Measurements from ENCODE around the gene DYTN.

The DYTN gene

DNA sequence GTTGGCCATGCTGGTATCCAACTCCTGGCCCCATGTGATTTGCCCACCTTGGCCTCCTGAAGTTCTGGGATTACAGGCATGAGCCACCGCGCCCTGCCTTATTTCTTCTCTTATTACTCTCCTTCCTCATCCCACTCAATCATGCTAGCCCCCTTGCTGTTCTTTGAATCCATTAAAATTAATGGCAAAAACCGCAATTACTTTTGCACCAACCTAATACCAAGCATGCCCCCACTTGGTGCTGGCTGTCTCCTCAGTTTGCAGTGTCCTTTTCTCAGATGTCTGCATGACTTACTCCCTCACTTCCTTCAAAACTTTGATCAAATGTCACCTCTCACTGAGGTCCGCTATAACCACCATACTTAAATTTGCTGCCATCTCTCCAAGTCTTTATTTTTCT is 34.6 kb downstream of the DYTN start:
- TF ChIP-seq, protein P1, sequence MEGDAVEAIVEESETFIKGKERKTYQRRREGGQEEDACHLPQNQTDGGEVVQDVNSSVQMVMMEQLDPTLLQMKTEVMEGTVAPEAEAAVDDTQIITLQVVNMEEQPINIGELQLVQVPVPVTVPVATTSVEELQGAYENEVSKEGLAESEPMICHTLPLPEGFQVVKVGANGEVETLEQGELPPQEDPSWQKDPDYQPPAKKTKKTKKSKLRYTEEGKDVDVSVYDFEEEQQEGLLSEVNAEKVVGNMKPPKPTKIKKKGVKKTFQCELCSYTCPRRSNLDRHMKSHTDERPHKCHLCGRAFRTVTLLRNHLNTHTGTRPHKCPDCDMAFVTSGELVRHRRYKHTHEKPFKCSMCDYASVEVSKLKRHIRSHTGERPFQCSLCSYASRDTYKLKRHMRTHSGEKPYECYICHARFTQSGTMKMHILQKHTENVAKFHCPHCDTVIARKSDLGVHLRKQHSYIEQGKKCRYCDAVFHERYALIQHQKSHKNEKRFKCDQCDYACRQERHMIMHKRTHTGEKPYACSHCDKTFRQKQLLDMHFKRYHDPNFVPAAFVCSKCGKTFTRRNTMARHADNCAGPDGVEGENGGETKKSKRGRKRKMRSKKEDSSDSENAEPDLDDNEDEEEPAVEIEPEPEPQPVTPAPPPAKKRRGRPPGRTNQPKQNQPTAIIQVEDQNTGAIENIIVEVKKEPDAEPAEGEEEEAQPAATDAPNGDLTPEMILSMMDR (IDR thresholded peaks at IDR 0.05; ENCODE audit: low read depth, low read length, missing control alignments) = no peak
- DNase-seq (ENCODE audit: low read depth) = no peak
- H3K4me3 ChIP-seq (ENCODE audit: low read depth, low read length) = no peak overlapping the region

DNA sequence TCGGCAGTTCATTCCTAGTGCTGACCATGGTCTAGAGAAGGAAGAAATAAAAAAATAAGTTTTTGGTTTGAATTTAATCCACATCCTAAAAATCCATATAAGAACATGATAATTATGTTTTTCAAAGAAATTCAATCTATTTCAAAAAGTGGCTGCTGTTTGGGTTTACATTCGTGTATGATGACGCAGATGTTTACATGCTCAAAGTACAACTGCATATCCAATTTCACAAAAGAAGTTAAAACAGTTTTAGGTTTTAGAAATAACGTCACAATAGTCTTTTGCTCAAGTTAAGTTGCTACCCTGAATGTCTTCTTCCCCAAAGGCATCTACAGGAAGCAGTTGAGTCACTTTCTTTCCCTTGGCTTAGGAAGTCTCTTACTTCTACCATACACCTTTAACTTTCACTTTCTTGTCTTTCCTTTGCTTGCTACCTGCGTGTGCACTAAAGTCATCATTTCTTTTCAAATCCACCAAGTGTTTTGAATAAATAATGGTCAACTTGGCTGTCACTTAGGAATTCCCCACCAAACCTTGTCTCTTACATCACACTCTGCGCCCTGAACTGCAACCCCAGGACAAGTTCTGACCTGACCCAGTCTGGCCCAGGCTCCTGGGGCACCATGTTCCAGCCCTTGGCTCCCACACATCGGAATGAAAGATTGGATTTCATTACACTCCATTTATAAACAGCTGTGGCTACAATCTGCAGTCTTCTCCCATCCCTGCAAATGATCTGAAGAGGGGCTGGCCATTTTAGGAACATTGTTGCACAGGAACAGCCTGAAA is 47.5 kb downstream of the DYTN start:
- TF ChIP-seq, protein P1 (IDR thresholded peaks at IDR 0.05; ENCODE audit: low read depth, low read length, missing control alignments) = no peak
- no peak for DNase-seq (ENCODE audit: low read depth)
- H3K4me3 ChIP-seq (ENCODE audit: low read depth, low read length) = no peak overlapping the region

DNA sequence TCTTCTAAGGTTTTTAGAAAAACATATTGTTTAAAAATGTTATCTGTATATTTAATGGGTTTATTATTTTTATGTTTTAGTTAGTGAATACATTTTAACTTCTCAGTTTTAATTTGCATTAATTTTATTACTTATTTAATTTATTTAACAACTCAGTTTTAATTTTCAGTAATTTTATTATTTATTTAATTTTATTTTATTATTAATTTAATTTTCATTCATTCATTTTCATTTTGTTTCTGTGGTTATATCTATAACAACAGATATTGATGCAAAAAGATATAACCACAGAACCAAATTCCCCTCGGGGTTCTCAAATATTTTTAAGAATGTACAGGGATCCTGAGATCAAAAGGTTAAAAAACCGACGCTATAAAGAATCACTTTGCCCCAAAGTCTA is 52.9 kb downstream of the DYTN start:
- no peak for DNase-seq (ENCODE audit: low read depth)
- H3K4me3 ChIP-seq (ENCODE audit: low read depth, low read length) = no peak overlapping the region
- TF ChIP-seq, protein P1 (IDR thresholded peaks at IDR 0.05; ENCODE audit: low read depth, low read length, missing control alignments) = no peak

DNA sequence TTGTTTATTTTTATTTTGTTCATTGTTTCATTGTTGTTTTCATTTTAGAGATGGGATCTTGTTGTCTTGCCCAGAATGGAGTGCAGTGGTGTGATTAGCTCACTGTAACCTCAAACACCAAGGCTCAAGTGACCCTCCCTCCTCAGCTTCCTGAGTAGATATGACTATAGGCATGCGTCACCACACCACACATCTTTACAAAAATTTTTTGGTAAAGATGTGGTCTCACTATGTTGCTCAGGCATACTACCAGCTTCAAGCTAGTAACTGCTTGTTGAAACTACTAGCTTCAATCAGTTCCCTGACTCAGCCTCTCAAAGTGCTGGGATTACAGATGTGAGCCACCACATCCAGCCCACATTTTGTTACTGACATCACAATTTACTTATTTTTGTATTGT is 61.1 kb downstream of the DYTN start:
- DNase-seq (ENCODE audit: low read depth) = no peak

DNA sequence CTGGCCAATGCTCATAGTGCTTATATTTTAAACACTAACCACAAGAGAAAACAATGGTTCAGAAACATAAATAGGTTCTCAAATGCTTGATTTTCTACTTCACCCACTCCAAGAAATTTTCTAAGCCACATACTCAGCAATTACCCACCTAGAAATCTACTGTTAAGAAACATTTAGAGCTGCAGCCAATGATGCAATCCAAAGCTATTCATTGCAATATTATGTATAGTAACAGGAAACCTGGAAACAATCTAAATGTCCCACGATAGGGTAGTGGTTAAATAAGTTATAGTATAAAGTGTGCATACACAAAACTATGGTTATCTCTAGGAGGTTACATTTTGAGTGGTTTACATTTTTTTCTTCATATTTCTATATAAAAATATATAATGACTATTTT is 70.2 kb downstream of the DYTN start:
- TF ChIP-seq, protein P1 (IDR thresholded peaks at IDR 0.05; ENCODE audit: low read depth, low read length, missing control alignments) = no peak
- H3K4me3 ChIP-seq (ENCODE audit: low read depth, low read length) = no peak overlapping the region
- DNase-seq (ENCODE audit: low read depth) = no peak

More for the DNA sequence above, 61.1 kb downstream of the DYTN start:
- TF ChIP-seq, protein P1 (IDR thresholded peaks at IDR 0.05; ENCODE audit: low read depth, low read length, missing control alignments) = no peak
- H3K4me3 ChIP-seq (ENCODE audit: low read depth, low read length) = no peak overlapping the region

DNA sequence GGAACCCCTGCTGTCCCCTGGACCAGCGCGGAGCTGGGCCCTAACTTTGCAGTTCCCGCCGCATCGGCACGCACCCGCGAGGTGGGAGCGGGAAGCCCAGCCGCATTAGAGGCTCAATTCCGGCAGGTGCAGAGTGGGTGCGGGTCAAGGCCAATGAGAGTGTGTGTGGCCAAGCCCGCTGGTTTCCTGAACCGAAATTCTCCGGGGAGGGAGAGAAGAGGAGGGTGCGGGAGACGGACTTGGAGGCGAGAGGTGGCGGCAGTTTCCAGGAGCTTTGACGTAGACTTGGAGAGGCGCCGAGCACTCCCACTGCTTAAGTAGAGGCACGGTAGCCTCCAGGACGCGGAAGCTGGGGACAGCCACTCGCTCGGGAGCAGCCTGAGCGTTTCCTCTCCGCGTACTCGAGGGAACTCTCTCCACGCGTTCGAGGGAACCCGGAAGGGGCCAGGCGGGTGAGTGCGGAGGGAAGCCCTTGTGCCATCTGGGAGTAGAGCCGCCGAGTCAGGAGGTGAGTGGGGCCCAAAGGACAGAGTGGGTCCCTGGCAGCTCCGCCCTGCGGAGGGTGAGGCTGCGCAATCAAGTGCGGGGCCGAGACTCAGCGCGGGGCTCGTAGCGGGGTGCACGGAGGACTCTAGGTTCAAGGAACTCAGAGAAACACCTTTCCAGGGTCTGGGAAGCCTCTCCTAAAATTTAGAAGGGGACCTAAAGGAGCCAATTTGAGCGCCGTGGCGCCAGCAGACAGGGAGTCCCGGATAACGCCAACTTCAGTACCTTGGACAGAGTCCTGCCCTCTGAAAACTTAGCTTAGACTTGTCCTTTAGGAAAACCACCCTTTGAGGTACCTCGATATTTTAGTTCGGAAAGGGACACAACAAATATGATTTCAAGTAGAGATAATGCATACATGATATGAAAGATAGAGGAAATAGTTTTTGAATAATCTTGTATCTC is 75.8 kb downstream of the DYTN start, which contains the start of gene FAM237A:
Gene FAM237A, plus strand, starts transcription at position 413 of the 951 bp plus-strand sequence. CDS start 1,750 bp downstream, outside the sequence.
- H3K4me3 ChIP-seq (ENCODE audit: low read depth, low read length) = no peak within 1 kb of the TSS
- TF ChIP-seq, protein P1 (IDR thresholded peaks at IDR 0.05; ENCODE audit: low read depth, low read length, missing control alignments) = no peak
- no peak for DNase-seq (ENCODE audit: low read depth)

All from GM12864 (cell line).